Tibial artery (tissue), 4 donors: ENCODE data around the gene UAP1L1.

Experiments
- DNase-seq, 2 donors: peaks; one replicate each; pipeline ENCODE4 v3.0.0-alpha.2; 2019
- H3K27ac ChIP-seq, 2 donors: fragments of 200-600 bp; sonication (generic) in 1 of 2; 1 replicate in 1 of 2; 2 replicates in 1 of 2; pipeline ENCODE4 v1.5.1; 2018 to 2019; ENCODE audit warnings: mild to moderate bottlenecking in 1 of 2
- H3K27me3 ChIP-seq, 2 donors: fragments of 200-600 bp; sonication (generic) in 1 of 2; one replicate each; pipeline versions ENCODE4 v1.5.1 to v1.6.0; 2016 to 2019
- H3K36me3 ChIP-seq, 3 donors: fragments of 200-600 bp; sonication (generic) in 2 of 3; one replicate each; pipeline ENCODE4 v1.5.1; 2016 to 2019; ENCODE audit warnings: mild to moderate bottlenecking in 2 of 3
- H3K4me1 ChIP-seq, 4 donors: fragments of 200-600 bp; sonication (generic) in 2 of 4; 1 replicate in 3 of 4; 2 replicates in 1 of 4; pipeline ENCODE4 v1.5.1; 2016 to 2019
- H3K4me3 ChIP-seq, 2 donors: fragments of 200-600 bp; sonication (generic) in 1 of 2; 1 replicate in 1 of 2; 2 replicates in 1 of 2; pipeline ENCODE4 v1.5.1; 2018 to 2019; ENCODE audit warnings: mild to moderate bottlenecking in 2 of 2
- H3K9me3 ChIP-seq, 3 donors: fragments of 200-600 bp; sonication (generic) in 1 of 3; one replicate each; pipeline ENCODE4 v1.5.1; 2016 to 2019
- intact Hi-C: fragments of 100-400 bp; cut with DNase I; formaldehyde crosslinking; loops from one replicate; pipeline ENCODE4 v1.15.0; 2023; ENCODE audit warnings: low total_unique reads
- TF ChIP-seq, protein P1 (sequence below), 2 experiments: fragments of 200-600 bp in 1 of 2; fragments of 450-650 bp in 1 of 2; IDR thresholded peaks; one replicate each; pipeline ENCODE4 v1.5.1; 2017 to 2019; ENCODE audit warnings: antibody characterized with exemption in 2 of 2, mild to moderate bottlenecking in 1 of 2, moderate library complexity in 1 of 2

The UAP1L1 gene

DNA sequence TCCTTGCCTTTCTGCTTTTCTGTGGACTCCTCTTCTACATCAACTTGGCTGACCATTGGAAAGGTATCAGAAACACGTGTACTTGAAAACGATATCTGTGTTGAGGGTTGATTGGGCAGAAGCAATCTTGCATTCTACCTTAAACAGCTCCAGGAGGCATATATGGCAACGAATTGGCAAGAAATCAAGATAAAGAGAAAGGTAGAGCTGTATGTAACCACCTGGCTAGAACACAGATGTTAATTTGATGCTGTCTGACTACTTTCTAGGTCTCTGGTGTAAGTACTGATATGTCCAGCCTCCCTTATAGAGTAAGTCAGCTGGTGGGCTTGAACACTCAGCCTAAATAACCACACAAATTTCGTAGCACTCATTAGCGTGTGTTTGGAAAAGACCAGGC, 10.8 kb downstream of the UAP1L1 start:
- H3K9me3 ChIP-seq: no peaks in the 10 kb centered on the region
- H3K27ac ChIP-seq: no peak overlapping the region
- no peak overlapping the region for H3K4me3 ChIP-seq
- intact Hi-C loops: no loop called here
- H3K36me3 ChIP-seq: peaks cover 0 to 38% (median 21%) of the 10 kb centered on the region in 3 donors
- TF ChIP-seq, protein P1, sequence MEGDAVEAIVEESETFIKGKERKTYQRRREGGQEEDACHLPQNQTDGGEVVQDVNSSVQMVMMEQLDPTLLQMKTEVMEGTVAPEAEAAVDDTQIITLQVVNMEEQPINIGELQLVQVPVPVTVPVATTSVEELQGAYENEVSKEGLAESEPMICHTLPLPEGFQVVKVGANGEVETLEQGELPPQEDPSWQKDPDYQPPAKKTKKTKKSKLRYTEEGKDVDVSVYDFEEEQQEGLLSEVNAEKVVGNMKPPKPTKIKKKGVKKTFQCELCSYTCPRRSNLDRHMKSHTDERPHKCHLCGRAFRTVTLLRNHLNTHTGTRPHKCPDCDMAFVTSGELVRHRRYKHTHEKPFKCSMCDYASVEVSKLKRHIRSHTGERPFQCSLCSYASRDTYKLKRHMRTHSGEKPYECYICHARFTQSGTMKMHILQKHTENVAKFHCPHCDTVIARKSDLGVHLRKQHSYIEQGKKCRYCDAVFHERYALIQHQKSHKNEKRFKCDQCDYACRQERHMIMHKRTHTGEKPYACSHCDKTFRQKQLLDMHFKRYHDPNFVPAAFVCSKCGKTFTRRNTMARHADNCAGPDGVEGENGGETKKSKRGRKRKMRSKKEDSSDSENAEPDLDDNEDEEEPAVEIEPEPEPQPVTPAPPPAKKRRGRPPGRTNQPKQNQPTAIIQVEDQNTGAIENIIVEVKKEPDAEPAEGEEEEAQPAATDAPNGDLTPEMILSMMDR (IDR thresholded peaks at IDR 0.05): no peak
- H3K4me1 ChIP-seq: peaks cover 0 to 46% (median 14%) of the 10 kb centered on the region in 4 donors
- no peak for DNase-seq
- H3K27me3 ChIP-seq: no peaks in the 10 kb centered on the region

DNA sequence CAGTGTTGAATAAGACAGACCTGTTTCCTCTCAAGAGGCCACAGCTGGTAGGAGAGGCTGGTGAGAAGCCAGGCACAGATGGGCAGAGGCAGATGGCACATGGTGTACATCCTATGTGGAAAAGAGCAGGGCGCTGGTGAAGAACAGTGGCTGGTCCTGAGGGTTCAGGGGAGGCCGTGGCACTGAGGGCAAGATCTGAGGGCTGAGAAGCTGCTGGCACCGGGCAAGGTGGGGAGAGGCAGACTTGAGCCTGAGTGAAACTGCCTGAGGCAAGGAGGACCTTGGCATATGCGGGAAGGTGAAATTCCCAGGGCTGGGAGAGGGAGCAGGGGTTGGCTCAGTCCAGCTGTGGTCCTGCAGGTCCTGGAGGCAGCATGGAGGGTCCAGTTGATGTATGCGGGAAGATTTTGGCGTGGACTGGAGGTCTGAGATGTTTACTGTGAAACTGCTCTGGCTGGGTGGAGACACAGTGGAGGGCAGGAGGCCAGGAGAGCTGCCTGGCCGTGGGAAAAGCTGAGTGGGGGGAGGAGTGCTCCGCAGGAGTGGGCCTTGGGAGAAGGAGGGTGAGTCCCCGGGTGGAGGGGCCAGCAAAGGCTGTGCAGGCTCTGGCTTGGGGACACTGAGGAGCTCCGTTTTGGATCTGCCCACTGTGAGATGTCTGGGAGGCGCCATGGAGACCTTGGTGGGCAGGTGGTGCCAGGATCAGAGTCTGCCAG, 12.1 kb downstream of the UAP1L1 start:
- TF ChIP-seq, protein P1 (IDR thresholded peaks at IDR 0.05): no peak
- intact Hi-C loops: no loop called here

DNA sequence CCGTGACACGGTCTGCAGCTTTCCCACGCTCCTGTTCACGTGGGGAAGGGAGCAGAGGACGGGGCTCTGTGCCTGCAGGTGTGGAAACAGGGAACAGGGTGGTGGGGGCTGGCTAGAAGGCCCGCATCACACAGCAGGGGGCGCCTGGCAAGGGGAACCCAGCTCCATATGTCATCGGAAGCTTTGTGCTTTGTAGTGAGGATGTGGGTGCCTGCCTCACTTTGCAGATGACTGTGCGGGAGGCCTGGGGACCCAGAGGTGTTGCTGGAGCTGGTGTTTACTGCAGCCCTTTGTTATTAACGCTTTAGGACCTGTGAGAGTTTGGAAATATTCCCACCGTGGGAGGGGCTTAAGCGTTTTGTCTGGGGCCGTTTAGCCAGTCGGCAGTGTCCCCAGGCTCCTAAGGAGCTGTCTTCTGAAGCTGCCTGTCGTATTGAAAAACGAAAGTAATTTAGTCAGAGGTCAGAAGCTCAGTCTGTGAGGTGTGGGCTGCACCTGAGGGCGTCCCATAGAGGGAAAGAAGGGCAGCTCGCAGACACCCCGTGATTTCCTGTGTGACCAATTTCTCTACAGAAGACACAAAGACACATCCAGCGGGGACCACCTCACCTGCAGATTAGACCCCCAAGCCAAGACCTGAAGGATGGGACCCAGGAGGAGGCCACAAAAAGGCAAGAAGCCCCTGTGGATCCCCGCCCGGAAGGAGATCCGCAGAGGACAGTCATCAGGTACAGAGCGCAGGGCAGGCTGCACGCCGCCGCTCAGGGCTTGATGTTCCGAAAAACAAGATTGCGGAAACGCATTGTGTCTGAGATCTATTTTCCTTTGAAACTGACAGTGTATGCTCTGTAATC, 18.6 kb downstream of the UAP1L1 start:
- Histone ChIP-seq H3K4me1 (no peaks in the 10 kb centered on the region), H3K27me3 (no peaks in the 10 kb centered on the region), H3K27ac (no peak overlapping the region), H3K9me3 (no peaks in the 10 kb centered on the region), H3K36me3 (peaks cover 39 to 88% (median 57%) of the 10 kb centered on the region in 3 donors), H3K4me3 (no peak overlapping the region)
- TF ChIP-seq, protein P1 (IDR thresholded peaks at IDR 0.05): no peak
- DNase-seq: no peak
- intact Hi-C loops: no loop called here

More for the DNA sequence above, 12.1 kb downstream of the UAP1L1 start:
- Histone ChIP-seq H3K27ac (no peak overlapping the region), H3K4me3 (no peak overlapping the region), H3K27me3 (no peaks in the 10 kb centered on the region), H3K36me3 (peaks cover 0 to 44% (median 21%) of the 10 kb centered on the region in 3 donors), H3K4me1 (peaks cover 0 to 46% (median 14%) of the 10 kb centered on the region in 4 donors), H3K9me3 (no peaks in the 10 kb centered on the region)
- DNase-seq: no peak

DNA sequence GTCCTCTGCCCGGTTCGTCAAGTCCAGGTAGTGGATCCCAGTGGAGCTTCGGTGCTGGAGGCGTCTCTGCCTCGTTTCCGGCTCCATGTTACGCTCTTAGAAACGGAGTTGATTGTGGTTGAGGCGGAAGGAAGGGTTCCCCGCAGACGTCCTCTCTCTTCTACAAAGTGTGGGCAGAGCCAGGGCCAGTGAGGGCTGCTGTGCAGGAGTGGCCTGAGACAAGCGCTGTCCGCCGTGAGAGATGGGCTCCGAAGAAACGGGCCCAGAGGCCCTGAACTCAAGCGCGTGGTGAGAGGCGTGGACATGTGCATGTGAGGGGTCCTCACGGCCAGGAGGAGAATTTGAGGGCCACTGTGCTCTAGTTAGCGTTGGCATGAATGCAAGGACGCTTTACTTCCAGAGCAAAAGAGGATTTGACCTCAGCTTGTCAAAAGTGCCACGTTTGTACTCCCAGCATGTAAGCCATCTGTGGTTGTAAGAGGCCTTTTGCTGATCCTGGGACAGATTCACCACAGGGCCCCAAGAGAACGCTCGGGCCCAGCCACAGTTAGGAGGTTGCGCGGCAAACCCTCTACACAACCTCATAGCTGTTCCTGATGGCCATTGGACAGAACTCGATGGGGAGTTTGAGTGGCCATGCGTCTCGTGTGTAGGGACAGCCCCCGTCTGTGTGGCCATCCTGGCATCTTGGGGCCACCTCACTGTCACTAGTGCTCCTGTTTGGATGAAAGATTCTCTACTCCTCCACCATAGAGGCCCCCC, 19.6 kb downstream of the UAP1L1 start:
- no peaks in the 10 kb centered on the region for H3K4me1 ChIP-seq
- no peaks in the 10 kb centered on the region for H3K27me3 ChIP-seq
- no peak overlapping the region for H3K4me3 ChIP-seq
- no peaks in the 10 kb centered on the region for H3K9me3 ChIP-seq
- intact Hi-C loops: no loop called here
- peaks cover 49 to 96% (median 64%) of the 10 kb centered on the region in 3 donors for H3K36me3 ChIP-seq
- no peak overlapping the region for H3K27ac ChIP-seq
- DNase-seq: no peak
- TF ChIP-seq, protein P1 (IDR thresholded peaks at IDR 0.05): no peak

DNA sequence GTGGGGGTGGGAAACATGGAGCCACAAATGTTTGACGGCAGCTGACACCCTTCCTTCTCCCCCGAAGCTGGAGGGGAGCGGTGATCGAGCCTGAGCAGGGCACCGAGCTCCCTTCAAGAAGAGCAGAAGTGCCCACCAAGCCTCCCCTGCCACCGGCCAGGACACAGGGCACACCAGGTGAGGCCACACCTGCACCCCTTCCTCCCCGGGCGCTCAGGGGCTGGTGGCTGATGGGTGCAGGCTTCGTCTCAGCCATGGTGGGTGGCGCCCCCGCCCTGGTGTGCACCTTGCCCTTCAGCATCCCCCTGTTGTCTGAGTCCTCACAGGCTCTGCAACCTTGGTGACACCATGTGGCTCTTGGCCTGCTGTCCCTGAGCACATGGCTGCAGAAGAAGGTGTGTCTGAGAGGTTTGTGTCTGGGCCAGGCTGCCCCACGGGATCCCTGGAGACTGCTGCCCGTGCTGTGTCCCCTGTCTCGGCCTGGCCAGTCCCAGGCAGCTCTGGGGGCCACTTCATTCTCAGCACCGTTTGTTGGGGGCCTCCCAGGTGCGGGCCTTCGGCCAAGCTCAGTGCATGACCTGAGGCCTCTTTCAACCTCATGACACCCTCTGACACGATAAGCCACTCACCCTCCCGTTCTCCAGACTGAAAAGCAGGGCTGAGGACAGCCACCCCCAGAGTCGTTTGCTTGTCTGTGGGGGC, 20.6 kb downstream of the UAP1L1 start:
- peaks cover 59 to 98% (median 66%) of the 10 kb centered on the region in 3 donors for H3K36me3 ChIP-seq
- H3K4me3 ChIP-seq: no peak overlapping the region
- no peaks in the 10 kb centered on the region for H3K27me3 ChIP-seq

More for the DNA sequence above, 20.6 kb downstream of the UAP1L1 start:
- H3K9me3 ChIP-seq: no peaks in the 10 kb centered on the region
- no peak for DNase-seq
- TF ChIP-seq, protein P1 (IDR thresholded peaks at IDR 0.05): no peak
- intact Hi-C loops: no loop called here
- no peaks in the 10 kb centered on the region for H3K4me1 ChIP-seq
- H3K27ac ChIP-seq: no peak overlapping the region
